GM23248 (cell line): Measurements from ENCODE around the gene PTK7.

Experiments
- EZH2 ChIP-seq: fragments of 200-600 bp; sonication (generic); IDR thresholded peaks from 2 replicates; pipeline ENCODE4 v1.6.1; 2018; ENCODE audit warnings: antibody characterized with exemption, mild to moderate bottlenecking; ENCODE audit not compliant: insufficient read depth, poor library complexity, severe bottlenecking
- EZH2phosphoT487 ChIP-seq: fragments of 200-600 bp; sonication (generic); IDR thresholded peaks from 2 replicates; pipeline ENCODE4 v1.6.1; 2018; ENCODE audit warnings: antibody characterized with exemption, moderate library complexity, mild to moderate bottlenecking, low read depth; ENCODE audit not compliant: insufficient read depth

GRCh38 chr6:43076464-43077332 lies 584 bp downstream of the PTK7 start:
- no peak for TF ChIP-seq EZH2
- no peak for TF ChIP-seq EZH2phosphoT487
